ENCODE measurements around the gene SHROOM3. TPM values are rescaled to one million over a fixed set of nuclear protein-coding genes. Genes with fewer than 3 reads are reported as not detected.

The SHROOM3 gene
- total and polyA plus RNA-seq, 2 donors (not counting 3 experiments of a cell fraction or from before 2014, with no cell fraction given), result 2.7 to 6.7 TPM

- H3K4me1 ChIP-seq (ENCODE audit: control insufficient read depth, extremely low read depth, insufficient read depth, low read length), result peaks cover 8% of the 10 kb centered on the region
- DNase-seq (ENCODE audit: low read depth, low spot score) (no peak), FAIRE-seq (peak; percentile 48)
- no peaks in the 10 kb centered on the region for H3K79me2 ChIP-seq (ENCODE audit: control insufficient read depth, insufficient read depth, low read length)
- ChIA-PET POLR2A (no interaction called here), CTCF (interaction anchor here (1.7 kb wide), 1 partner anchor 16 kb away, joined by 5 read pairs; no protein-coding TSS in a partner anchor)
- H3K36me3 ChIP-seq (ENCODE audit: control insufficient read depth in 2 of 2, extremely low read depth in 1 of 2, insufficient read depth in 2 of 2, low read length in 2 of 2), result no peaks in the 10 kb centered on the region
- no peaks in the 10 kb centered on the region for H4K20me1 ChIP-seq (replicated peaks; ENCODE audit: control insufficient read depth, extremely low read depth, insufficient read depth, low read length)
- H3K4me2 ChIP-seq (ENCODE audit: insufficient read depth, low read length), result peak overlapping the region; percentile 37
- H3K4me3 ChIP-seq (replicated peaks in 1 of 3; ENCODE audit: insufficient read depth in 1 of 3, low read depth in 1 of 3, low read length in 3 of 3), result peak overlapping the region in 1 of 3 experiments; percentile 6
- no peak for TF ChIP-seq GATA2 (IDR thresholded peaks at IDR 0.05; ENCODE audit: insufficient read depth, insufficient read length, low read depth, low read length)
- no peak for TF ChIP-seq POLR2AphosphoS5 (IDR thresholded peaks at IDR 0.05; ENCODE audit: insufficient read depth, low read depth, low read length)
- no peak for TF ChIP-seq CTCF (IDR thresholded peaks at IDR 0.05; ENCODE audit: extremely low read depth in 1 of 2, insufficient read depth in 1 of 2, low read depth in 1 of 2, low read length in 2 of 2)
- no peak for TF ChIP-seq JUN (IDR thresholded peaks at IDR 0.05; ENCODE audit: borderline replicate concordance, insufficient read depth, insufficient read length, low read depth)
- no peak for TF ChIP-seq POLR2A (IDR thresholded peaks at IDR 0.05; ENCODE audit: low read depth, low read length)
- no peak for TF ChIP-seq MYC (IDR thresholded peaks at IDR 0.05; ENCODE audit: low read depth, low read length)
- TF ChIP-seq EZH2 (IDR thresholded peaks at IDR 0.05; ENCODE audit: borderline replicate concordance, low read depth, low read length, severe bottlenecking), result no peak
- TF ChIP-seq MAX (IDR thresholded peaks at IDR 0.05; ENCODE audit: insufficient read depth, insufficient read length), result no peak
- TF ChIP-seq FOS (IDR thresholded peaks at IDR 0.05; ENCODE audit: borderline replicate concordance, insufficient read depth, low read length), result no peak
- no peaks in the 10 kb centered on the region for H3K9me1 ChIP-seq (replicated peaks; ENCODE audit: control insufficient read depth, extremely low read depth, insufficient read depth, low read length)
- intact Hi-C loops (cut with micrococcal nuclease), result no loop called here
- no peak overlapping the region for H3K9ac ChIP-seq (replicated peaks; ENCODE audit: extremely low read depth, insufficient read depth, low read length)
- H3K27me3 ChIP-seq (ENCODE audit: control insufficient read depth in 2 of 2, insufficient read depth in 2 of 2, low read length in 2 of 2), result no peaks in the 10 kb centered on the region
- no TSS peak for BruUV-seq (replicated peaks)
- dilution Hi-C loops (cut with MboI; ENCODE audit: extremely low pct_ligation_motif_present, low sequenced_read_pairs), result no loop called here
- no peak overlapping the region for H3K27ac ChIP-seq (ENCODE audit: insufficient read depth, low read depth, low read length)
- peak overlapping the region; percentile 93 for H2AFZ ChIP-seq (ENCODE audit: low read depth, low read length)
- H3K9me3 ChIP-seq (replicated peaks; ENCODE audit: control insufficient read depth, insufficient read depth, low read length), result no peaks in the 10 kb centered on the region
Observed at GRCh38 chr4:76610751-76611547, 175.9 kb downstream of the SHROOM3 start.

All from endothelial cell of umbilical vein (primary cell).